D721Med (cell line): ENCODE measurements around the gene MUC6.

Source experiments
- DNase-seq: peaks from one replicate; pipeline ENCODE4 v3.0.0; 2011; ENCODE audit warnings: low spot score; ENCODE audit not compliant: insufficient read length
- FAIRE-seq: peaks from 2 replicates; lab custom pipeline; 2011; peaks lifted over from hg19 to GRCh38; lab: Jason Lieb, UNC
- TF ChIP-seq, protein P1 (sequence below): IDR thresholded peaks from 2 replicates; pipeline ENCODE4 v1.5.1; 2012; ENCODE audit warnings: mild to moderate bottlenecking, control low read depth; ENCODE audit not compliant: insufficient read depth; ENCODE audit errors: missing control alignments

The MUC6 gene

DNA sequence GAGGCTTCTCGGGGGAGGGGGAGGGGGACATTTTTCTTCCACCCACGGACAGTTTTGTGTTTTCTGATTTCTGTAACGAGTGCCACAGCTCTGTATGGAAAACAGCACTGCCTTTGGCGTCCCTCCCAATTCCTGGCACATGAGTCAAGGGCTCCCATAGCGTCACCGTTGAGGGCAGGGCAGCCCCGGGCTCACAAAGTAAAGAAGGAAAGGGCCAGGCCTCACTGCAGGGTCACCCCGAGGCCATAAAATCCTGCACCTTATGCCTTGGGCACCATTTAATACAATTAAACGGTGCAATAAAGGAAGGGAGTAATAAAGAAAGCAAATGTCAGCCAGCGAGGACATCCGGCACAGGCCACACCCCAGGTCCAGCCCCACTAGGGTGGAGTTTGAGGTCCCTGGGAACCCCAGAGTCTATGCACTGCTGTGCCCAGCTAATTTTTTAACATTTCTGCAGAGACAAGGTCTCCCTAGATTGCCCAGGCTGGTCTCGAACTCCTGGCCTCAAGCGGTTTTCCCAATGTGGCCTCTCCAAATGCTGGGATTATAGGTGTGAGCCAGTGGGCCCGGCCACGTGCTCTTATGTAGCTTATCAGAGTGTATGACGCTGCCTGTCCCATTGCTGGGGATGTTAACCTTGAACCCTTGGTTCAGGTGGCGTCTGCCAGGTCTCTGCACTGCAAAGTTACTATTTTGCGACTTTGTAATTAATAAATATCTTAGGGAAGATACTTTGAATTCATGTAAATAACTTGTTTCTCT is 24.5 kb upstream of the MUC6 start:
- no peak for DNase-seq
- TF ChIP-seq, protein P1, sequence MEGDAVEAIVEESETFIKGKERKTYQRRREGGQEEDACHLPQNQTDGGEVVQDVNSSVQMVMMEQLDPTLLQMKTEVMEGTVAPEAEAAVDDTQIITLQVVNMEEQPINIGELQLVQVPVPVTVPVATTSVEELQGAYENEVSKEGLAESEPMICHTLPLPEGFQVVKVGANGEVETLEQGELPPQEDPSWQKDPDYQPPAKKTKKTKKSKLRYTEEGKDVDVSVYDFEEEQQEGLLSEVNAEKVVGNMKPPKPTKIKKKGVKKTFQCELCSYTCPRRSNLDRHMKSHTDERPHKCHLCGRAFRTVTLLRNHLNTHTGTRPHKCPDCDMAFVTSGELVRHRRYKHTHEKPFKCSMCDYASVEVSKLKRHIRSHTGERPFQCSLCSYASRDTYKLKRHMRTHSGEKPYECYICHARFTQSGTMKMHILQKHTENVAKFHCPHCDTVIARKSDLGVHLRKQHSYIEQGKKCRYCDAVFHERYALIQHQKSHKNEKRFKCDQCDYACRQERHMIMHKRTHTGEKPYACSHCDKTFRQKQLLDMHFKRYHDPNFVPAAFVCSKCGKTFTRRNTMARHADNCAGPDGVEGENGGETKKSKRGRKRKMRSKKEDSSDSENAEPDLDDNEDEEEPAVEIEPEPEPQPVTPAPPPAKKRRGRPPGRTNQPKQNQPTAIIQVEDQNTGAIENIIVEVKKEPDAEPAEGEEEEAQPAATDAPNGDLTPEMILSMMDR: no peak
- no peak for FAIRE-seq

DNA sequence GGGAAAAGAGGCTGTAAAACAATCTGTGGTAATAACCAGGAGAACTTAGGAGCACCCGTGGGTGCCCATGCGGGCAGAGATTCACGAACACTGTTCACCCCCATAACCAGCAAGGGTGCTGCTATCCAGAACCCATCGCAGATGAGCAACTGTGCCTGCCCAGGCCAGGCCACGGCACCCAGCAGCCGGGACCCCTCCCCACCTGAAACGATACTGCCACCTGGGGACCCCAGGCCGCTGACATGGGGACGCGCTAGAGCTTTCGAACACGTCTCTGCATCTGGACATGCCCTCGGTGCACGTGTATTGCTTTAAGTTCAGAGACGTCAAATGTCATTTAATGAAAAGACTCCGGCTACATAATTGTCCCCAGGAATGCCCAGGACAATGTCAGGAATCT is 23.9 kb upstream of the MUC6 start:
- TF ChIP-seq, protein P1: no peak
- no peak for FAIRE-seq
- DNase-seq: no peak

DNA sequence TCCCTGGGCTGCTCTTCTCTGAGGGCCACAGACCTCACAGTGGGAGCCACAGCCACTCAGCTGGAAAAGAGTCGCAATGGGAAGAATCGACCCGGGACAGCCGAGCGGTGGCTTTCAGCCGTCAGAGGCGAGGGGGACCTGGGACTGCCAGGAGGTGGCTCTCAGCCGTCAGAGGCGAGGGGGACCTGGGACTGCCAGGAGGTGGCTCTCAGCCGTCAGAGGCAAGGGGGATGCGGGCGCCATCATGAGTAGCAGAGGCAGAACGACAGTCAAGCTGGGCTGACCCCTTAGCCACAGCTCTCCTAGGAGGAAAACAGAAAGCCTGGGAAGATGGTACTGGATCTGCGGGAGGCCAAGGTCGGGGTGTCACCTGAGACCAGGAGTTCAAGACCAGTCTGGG is 23.2 kb upstream of the MUC6 start:
- DNase-seq: no peak
- FAIRE-seq: no peak
- TF ChIP-seq, protein P1: no peak

DNA sequence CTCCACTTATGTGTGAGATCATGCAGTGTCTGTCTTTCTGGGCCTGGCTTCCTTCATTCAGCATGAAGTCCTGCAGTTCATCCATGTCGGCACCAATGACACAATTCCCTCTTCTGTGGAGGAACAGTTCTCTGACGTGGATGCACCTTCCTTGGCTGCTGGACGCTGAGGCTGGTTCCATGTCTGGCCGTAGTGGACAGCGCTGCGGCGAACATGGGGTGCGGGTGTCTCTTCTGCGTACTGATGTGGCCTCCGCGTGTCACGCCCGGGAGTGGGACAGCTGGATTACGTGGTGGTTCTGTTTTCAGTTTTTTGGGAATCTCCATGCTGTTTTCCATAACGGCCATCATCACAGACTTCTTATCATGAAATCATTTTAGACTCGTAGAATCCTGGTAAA is 21.3 kb upstream of the MUC6 start:
- TF ChIP-seq, protein P1: no peak
- DNase-seq: no peak
- FAIRE-seq: no peak

DNA sequence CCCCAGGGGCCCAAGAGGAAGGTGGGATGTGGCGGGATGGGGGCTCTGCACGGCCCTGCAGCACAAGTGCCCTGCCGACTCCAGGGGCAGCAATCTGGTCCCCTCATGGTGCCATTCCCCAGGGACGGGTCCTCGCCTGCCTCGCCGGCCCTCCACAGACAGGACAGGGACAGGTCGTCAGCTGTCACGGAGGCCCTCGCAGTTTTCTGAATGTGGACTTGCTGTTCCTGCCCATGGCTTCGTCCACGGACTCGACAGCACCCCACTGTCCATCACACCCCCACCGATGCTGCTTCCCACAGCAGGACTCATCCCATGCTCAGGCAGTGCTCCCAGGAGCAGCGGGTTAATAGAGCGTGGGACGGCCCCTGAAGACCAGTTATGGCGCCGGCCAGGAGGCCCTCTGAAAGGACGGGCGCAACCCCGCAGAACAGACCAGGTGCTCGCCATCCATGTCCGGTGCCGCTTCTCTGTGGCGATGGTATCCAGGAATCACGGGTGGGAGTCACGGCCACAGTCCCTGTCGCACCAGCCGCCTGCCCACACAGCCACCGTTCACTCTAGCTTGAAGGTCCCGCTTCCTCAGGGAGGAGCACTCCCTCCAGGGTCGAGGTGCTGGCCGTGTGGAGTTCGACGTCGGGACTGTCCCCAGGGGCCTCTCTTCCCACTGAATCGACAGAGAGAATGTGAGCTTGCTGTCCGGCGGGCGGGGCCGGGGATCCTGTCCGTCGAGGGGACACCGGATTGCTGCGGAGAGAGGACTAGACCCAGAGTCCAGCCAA is 19.7 kb upstream of the MUC6 start:
- TF ChIP-seq, protein P1: no peak
- DNase-seq (no peak), FAIRE-seq (no peak)

DNA sequence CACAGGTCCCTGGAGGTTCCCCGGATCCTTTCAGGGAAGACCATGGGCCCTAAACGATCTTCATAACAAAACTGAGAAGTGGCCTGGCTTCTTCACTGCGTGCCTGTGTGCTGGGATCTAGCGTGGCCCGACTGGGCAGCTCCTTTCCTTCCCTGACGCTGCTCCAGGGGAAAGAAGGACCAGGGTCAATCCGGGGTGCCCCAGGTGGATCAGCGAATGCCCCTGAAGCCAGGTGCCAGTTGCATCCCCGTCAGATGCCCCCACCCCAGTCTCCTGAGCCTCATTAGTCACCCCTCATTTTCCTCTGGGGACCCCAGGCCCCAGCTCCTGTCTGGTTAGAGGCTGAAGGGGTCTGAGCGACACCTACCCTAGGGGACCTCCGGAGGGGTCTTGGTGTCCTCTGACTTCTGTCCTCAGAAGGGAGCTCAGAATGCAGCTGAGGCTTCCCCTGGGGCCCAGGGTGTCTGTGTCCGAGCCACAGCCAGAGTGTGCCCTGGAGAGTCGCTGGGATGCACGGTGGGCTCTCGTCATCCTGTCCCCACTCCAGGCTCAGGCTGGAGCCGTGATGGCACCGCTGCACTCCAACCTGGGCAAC is 18.7 kb upstream of the MUC6 start:
- TF ChIP-seq, protein P1: no peak
- DNase-seq: no peak
- FAIRE-seq: no peak
